HCT116 (cell line): ENCODE measurements around the gene HIVEP3. TPM values are rescaled to one million over a fixed set of nuclear protein-coding genes. Genes with fewer than 3 reads are reported as not detected.

Experiments used
- ATAC-seq: fragments of 200-7000 bp; cut with Tn5 transposase; 2 replicates; pipeline ENCODE4 v1.9.1; 2020; ENCODE audit warnings: mild to moderate bottlenecking, moderate library complexity
- BruUV-seq: library from RNA; stranded (reverse); fragments of 400-500 nt; replicated peaks from 2 replicates; lab custom pipeline; 2021; lab: Mats Ljungman, UMichigan
- CTCF ChIA-PET: fragments of 300-600 bp; sonication (Branson Sonifier 250); formaldehyde crosslinking; loops from one replicate; lab custom pipeline; 2021; ENCODE audit warnings: antibody characterized with exemption; lab: Charles Lee
- POLR2A ChIA-PET: fragments of 300-600, 350-600 bp; sonication (Branson Sonifier 250); formaldehyde crosslinking; loops from one replicate; lab custom pipeline; 2021; ENCODE audit warnings: antibody characterized with exemption; lab: Charles Lee
- RAD21 ChIA-PET, 2 experiments: fragments of 300-600 bp; sonication (Branson Sonifier 250); formaldehyde crosslinking; loops; one replicate each; lab custom pipeline; 2023; ENCODE audit warnings: low total read pairs in 2 of 2; ENCODE audit not compliant: uncharacterized antibody in 2 of 2, unreplicated experiment in 2 of 2, low non-redundant PET in 1 of 2; lab: Charles Lee
- DNase-seq: peaks from one replicate; pipeline ENCODE4 v3.0.0-alpha.2; 2010; ENCODE audit warnings: low read depth, low spot score
- H2AFZ ChIP-seq: fragments of 200-600 bp; shearing (Covaris generic), sonication (generic); 2 replicates; pipeline ENCODE4 v1.6.1; 2017; ENCODE audit warnings: low read depth, mixed run types, mixed read lengths, antibody characterized with exemption, low read length; ENCODE audit not compliant: poor library complexity, severe bottlenecking
- H3K27ac ChIP-seq: 2 replicates; pipeline ENCODE4 v1.5.1; 2012; ENCODE audit warnings: low read depth, low read length
- H3K27me3 ChIP-seq: fragments of 200-600 bp; sonication (generic); 2 replicates; pipeline ENCODE4 v1.6.1; 2016; ENCODE audit warnings: mixed run types, low read length, mixed read lengths; ENCODE audit not compliant: insufficient read depth
- H3K36me3 ChIP-seq, 2 experiments: fragments of 200-500 bp in 1 of 2; fragments of 200-600 bp in 1 of 2; sonication (Bioruptor generic) in 1 of 2; sonication (generic) in 1 of 2; 2 replicates each; pipeline versions ENCODE4 v1.5.1 to v1.6.1; 2014 to 2016; ENCODE audit warnings: low read length in 2 of 2, inconsistent platforms in 1 of 2, mixed read lengths in 1 of 2, mixed run types in 1 of 2; ENCODE audit not compliant: insufficient read depth in 2 of 2, control insufficient read depth in 1 of 2
- H3K4me1 ChIP-seq, 2 experiments: fragments of 200-600 bp in 1 of 2; sonication (generic) in 1 of 2; 2 replicates each; pipeline versions ENCODE4 v1.5.1 to v1.6.1; 2012 to 2017; ENCODE audit warnings: low read length in 2 of 2, inconsistent platforms in 1 of 2, mild to moderate bottlenecking in 1 of 2, mixed read lengths in 1 of 2, mixed run types in 1 of 2, moderate library complexity in 1 of 2; ENCODE audit not compliant: insufficient read depth in 2 of 2, control insufficient read depth in 1 of 2
- H3K4me2 ChIP-seq: fragments of 200-600 bp; sonication (generic); 2 replicates; pipeline ENCODE4 v1.6.1; 2017; ENCODE audit warnings: mixed run types, low read length, mixed read lengths
- H3K4me3 ChIP-seq, 2 experiments: fragments of 200-600 bp in 1 of 2; sonication (generic) in 1 of 2; replicated peaks in 1 of 2; 2 replicates each; pipeline ENCODE4 v1.5.1; 2011 to 2016; ENCODE audit warnings: low read length in 2 of 2, control low read depth in 1 of 2, low read depth in 1 of 2, mild to moderate bottlenecking in 1 of 2, mixed read lengths in 1 of 2, mixed run types in 1 of 2
- H3K79me2 ChIP-seq: fragments of 200-600 bp; sonication (generic); 2 replicates; pipeline ENCODE4 v1.6.1; 2017; ENCODE audit warnings: mild to moderate bottlenecking, mixed run types, low read length, moderate library complexity, mixed read lengths; ENCODE audit not compliant: insufficient read depth
- H3K9ac ChIP-seq: fragments of 200-600 bp; sonication (generic); 2 replicates; pipeline ENCODE4 v1.6.1; 2016; ENCODE audit warnings: low read length, mixed read lengths
- H3K9me2 ChIP-seq: fragments of 200-600 bp; sonication (generic), shearing (Covaris generic); 2 replicates; pipeline ENCODE4 v1.6.1; 2017; ENCODE audit warnings: mixed run types, mild to moderate bottlenecking, moderate library complexity; ENCODE audit not compliant: insufficient read depth
- H3K9me3 ChIP-seq, 2 experiments: fragments of 200-500 bp in 1 of 2; fragments of 200-600 bp in 1 of 2; sonication (Bioruptor generic) in 1 of 2; sonication (generic) in 1 of 2; 2 replicates each; pipeline ENCODE4 v1.6.1; 2014 to 2017; ENCODE audit warnings: low read length in 2 of 2, mixed read lengths in 2 of 2, inconsistent platforms in 1 of 2, low read depth in 1 of 2, mild to moderate bottlenecking in 1 of 2, mixed run types in 1 of 2, moderate library complexity in 1 of 2; ENCODE audit not compliant: control insufficient read depth in 1 of 2, insufficient read depth in 1 of 2
- H4K20me1 ChIP-seq: fragments of 200-600 bp; sonication (generic), shearing (Covaris generic); 2 replicates; pipeline ENCODE4 v1.6.1; 2017; ENCODE audit warnings: mixed run types, mild to moderate bottlenecking, moderate library complexity; ENCODE audit not compliant: insufficient read depth
- ATF3 ChIP-seq: IDR thresholded peaks from 2 replicates; pipeline ENCODE4 v1.6.1; 2012
- CBX3 ChIP-seq: IDR thresholded peaks from 2 replicates; pipeline ENCODE4 v1.6.1; 2012; ENCODE audit warnings: low read depth
- CEBPB ChIP-seq: IDR thresholded peaks from 2 replicates; pipeline ENCODE4 v1.6.1; 2012; ENCODE audit warnings: low read depth
- EGR1 ChIP-seq: IDR thresholded peaks from 2 replicates; pipeline ENCODE4 v1.6.1; 2012; ENCODE audit warnings: low read depth
- ELF1 ChIP-seq: IDR thresholded peaks from 2 replicates; pipeline ENCODE4 v1.6.1; 2012; ENCODE audit warnings: low read depth, borderline replicate concordance
- EZH2 ChIP-seq: fragments of 200-600 bp; sonication (generic); IDR thresholded peaks from 2 replicates; pipeline ENCODE4 v1.6.1; 2017; ENCODE audit warnings: antibody characterized with exemption, mixed run types
- JUND ChIP-seq: IDR thresholded peaks from 2 replicates; pipeline ENCODE4 v1.6.1; 2012
- POLR2AphosphoS5 ChIP-seq: IDR thresholded peaks from 2 replicates; pipeline ENCODE4 v1.6.1; 2011; ENCODE audit warnings: mild to moderate bottlenecking, low read depth, low read length, moderate library complexity
- RAD21 ChIP-seq: IDR thresholded peaks from 2 replicates; pipeline ENCODE4 v1.6.1; 2012; ENCODE audit warnings: low read depth, mild to moderate bottlenecking
- REST ChIP-seq: IDR thresholded peaks from 2 replicates; pipeline ENCODE4 v1.6.1; 2012; ENCODE audit warnings: low read depth
- SIN3A ChIP-seq: IDR thresholded peaks from 2 replicates; pipeline ENCODE4 v1.6.1; 2012; ENCODE audit warnings: low read depth
- SP1 ChIP-seq: IDR thresholded peaks from 2 replicates; pipeline ENCODE4 v1.6.1; 2012; ENCODE audit warnings: low read depth
- SRF ChIP-seq: IDR thresholded peaks from 2 replicates; pipeline ENCODE4 v1.6.1; 2012; ENCODE audit warnings: low read depth
- TCF7L2 ChIP-seq: IDR thresholded peaks from 2 replicates; pipeline ENCODE4 v1.7.0; 2011; ENCODE audit warnings: borderline replicate concordance, inconsistent platforms; ENCODE audit not compliant: insufficient read depth, insufficient read length; ENCODE audit errors: extremely low read depth
- ZNF274 ChIP-seq: fragments of 200-500 bp; sonication (Bioruptor generic); IDR thresholded peaks from 2 replicates; pipeline ENCODE4 v1.6.1; 2014; ENCODE audit warnings: mild to moderate bottlenecking, low read depth, low read length, inconsistent platforms
- intact Hi-C: fragments of 100-400 bp; cut with micrococcal nuclease; formaldehyde crosslinking; loops from 2 replicates; pipeline ENCODE4 v1.10.0; 2022
- total RNA-seq: library from RNA; stranded (reverse); gene quantifications from one replicate; pipeline ENCODE4 v1.2.1, GENCODE V29; 2021; ENCODE audit not compliant: unreplicated experiment
- TF ChIP-seq, protein P1 (sequence below): IDR thresholded peaks from 2 replicates; pipeline ENCODE4 v1.6.1; 2011; ENCODE audit warnings: mild to moderate bottlenecking, low read length, moderate library complexity; ENCODE audit not compliant: insufficient replicate concordance; ENCODE audit errors: extremely low read depth
- TF ChIP-seq, protein P2 (sequence below), 3 experiments: fragments of 200-600 bp in 1 of 3; sonication (generic) in 1 of 3; IDR thresholded peaks in 2 of 3; conservative IDR thresholded peaks in 1 of 3; 2 replicates each; pipeline ENCODE4 v1.5.1; 2012 to 2017; ENCODE audit warnings: low read depth in 2 of 3, low read length in 2 of 3, antibody characterized with exemption in 1 of 3, borderline replicate concordance in 1 of 3, control low read depth in 1 of 3, mild to moderate bottlenecking in 1 of 3, mixed read lengths in 1 of 3, mixed run types in 1 of 3, moderate library complexity in 1 of 3; ENCODE audit not compliant: insufficient read depth in 1 of 3

The HIVEP3 gene
- total RNA-seq, 1 experiment from 2014 or later: 7.1 TPM

- peak overlapping the region; percentile 98 for H3K4me2 ChIP-seq
These were observed 421.7 kb downstream of the HIVEP3 start for GRCh38 chr1:41497056-41497440.

More at GRCh38 chr1:41497056-41497440, 421.7 kb downstream of the HIVEP3 start:
- POLR2A ChIA-PET: no interaction called here
- no peaks in the 10 kb centered on the region for H3K9me2 ChIP-seq
- CTCF ChIA-PET: no interaction called here
- no peaks in the 10 kb centered on the region for H4K20me1 ChIP-seq
- BruUV-seq: no TSS peak
- H3K27ac ChIP-seq: peak overlapping the region; percentile 59; the same call in 1 of the 2 replicates
- no peak for DNase-seq
- H3K4me3 ChIP-seq: no peak overlapping the region
- no peaks in the 10 kb centered on the region for H3K36me3 ChIP-seq
- H3K9me3 ChIP-seq: no peaks in the 10 kb centered on the region
- intact Hi-C loops: no loop called here
- peaks cover 72 to 95% of the 10 kb centered on the region in 2 experiments for H3K4me1 ChIP-seq
- H3K27me3 ChIP-seq: no peaks in the 10 kb centered on the region
- RAD21 ChIA-PET: no interaction called here
- TF ChIP-seq POLR2AphosphoS5 (no peak), REST (no peak), ELF1 (no peak), EGR1 (no peak), CBX3 (no peak), EZH2 (no peak), TCF7L2 (no peak), ZNF274 (no peak), SP1 (no peak), RAD21 (no peak), SIN3A (no peak), ATF3 (no peak), JUND (no peak), SRF (no peak), CEBPB (no peak)
- TF ChIP-seq, protein P1, sequence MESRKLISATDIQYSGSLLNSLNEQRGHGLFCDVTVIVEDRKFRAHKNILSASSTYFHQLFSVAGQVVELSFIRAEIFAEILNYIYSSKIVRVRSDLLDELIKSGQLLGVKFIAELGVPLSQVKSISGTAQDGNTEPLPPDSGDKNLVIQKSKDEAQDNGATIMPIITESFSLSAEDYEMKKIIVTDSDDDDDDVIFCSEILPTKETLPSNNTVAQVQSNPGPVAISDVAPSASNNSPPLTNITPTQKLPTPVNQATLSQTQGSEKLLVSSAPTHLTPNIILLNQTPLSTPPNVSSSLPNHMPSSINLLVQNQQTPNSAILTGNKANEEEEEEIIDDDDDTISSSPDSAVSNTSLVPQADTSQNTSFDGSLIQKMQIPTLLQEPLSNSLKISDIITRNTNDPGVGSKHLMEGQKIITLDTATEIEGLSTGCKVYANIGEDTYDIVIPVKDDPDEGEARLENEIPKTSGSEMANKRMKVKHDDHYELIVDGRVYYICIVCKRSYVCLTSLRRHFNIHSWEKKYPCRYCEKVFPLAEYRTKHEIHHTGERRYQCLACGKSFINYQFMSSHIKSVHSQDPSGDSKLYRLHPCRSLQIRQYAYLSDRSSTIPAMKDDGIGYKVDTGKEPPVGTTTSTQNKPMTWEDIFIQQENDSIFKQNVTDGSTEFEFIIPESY: no peak
- TF ChIP-seq, protein P2, sequence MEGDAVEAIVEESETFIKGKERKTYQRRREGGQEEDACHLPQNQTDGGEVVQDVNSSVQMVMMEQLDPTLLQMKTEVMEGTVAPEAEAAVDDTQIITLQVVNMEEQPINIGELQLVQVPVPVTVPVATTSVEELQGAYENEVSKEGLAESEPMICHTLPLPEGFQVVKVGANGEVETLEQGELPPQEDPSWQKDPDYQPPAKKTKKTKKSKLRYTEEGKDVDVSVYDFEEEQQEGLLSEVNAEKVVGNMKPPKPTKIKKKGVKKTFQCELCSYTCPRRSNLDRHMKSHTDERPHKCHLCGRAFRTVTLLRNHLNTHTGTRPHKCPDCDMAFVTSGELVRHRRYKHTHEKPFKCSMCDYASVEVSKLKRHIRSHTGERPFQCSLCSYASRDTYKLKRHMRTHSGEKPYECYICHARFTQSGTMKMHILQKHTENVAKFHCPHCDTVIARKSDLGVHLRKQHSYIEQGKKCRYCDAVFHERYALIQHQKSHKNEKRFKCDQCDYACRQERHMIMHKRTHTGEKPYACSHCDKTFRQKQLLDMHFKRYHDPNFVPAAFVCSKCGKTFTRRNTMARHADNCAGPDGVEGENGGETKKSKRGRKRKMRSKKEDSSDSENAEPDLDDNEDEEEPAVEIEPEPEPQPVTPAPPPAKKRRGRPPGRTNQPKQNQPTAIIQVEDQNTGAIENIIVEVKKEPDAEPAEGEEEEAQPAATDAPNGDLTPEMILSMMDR (IDR thresholded peaks at IDR 0.05 in 2 of 3, conservative IDR thresholded peaks at IDR 0.05 in 1 of 3; ENCODE audit: borderline replicate concordance in 1 of 3, insufficient read depth in 1 of 3, low read depth in 2 of 3, low read length in 2 of 3): no peak
- peak overlapping the region; percentile 75; the same call in 1 of the 2 replicates for H3K9ac ChIP-seq
- H3K79me2 ChIP-seq: no peaks in the 10 kb centered on the region
- no peak for ATAC-seq
- no peak overlapping the region for H2AFZ ChIP-seq
